ENCODE measurements around the gene ZMIZ1. TPM values are rescaled to one million over a fixed set of nuclear protein-coding genes. Genes with fewer than 3 reads are reported as not detected.

The ZMIZ1 gene
- total RNA-seq, 1 donor from 2014 or later = 46.2 TPM

DNA sequence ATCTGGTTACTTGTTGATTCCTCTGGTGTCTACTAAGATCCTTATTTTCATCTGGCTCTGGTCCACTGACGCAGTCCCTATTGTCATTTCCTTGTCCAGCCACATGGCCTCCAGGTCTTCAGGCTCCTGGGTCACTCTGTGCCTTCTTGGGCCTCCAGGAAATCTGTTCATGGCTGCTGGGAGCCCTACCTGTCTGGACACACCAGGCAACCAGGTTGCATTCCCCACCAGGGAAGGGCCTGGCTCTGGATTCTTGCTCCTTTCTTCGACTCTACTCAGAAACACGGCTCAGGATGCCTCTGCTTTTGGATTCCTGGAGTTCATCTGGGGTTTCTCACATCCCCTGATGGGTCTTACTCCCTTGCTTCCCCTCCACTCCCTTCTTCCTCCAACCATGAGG lies 270.5 kb downstream of the ZMIZ1 start:
- Mint-ChIP-seq H3K9me3 (ENCODE audit: low read depth) (no peaks in the 10 kb centered on the region), H3K4me1 (ENCODE audit: low read depth) (peaks cover 30% of the 10 kb centered on the region), H3K36me3 (ENCODE audit: low read depth) (no peaks in the 10 kb centered on the region), H3K4me3 (ENCODE audit: unreplicated experiment) (no peak overlapping the region), H3K27ac (ENCODE audit: unreplicated experiment) (no peak overlapping the region), H3K27me3 (ENCODE audit: low read depth) (no peaks in the 10 kb centered on the region)
- no peak for TF ChIP-seq CTCF (IDR thresholded peaks at IDR 0.05)
- DNase-seq (ENCODE audit: low spot score) = no peak

DNA sequence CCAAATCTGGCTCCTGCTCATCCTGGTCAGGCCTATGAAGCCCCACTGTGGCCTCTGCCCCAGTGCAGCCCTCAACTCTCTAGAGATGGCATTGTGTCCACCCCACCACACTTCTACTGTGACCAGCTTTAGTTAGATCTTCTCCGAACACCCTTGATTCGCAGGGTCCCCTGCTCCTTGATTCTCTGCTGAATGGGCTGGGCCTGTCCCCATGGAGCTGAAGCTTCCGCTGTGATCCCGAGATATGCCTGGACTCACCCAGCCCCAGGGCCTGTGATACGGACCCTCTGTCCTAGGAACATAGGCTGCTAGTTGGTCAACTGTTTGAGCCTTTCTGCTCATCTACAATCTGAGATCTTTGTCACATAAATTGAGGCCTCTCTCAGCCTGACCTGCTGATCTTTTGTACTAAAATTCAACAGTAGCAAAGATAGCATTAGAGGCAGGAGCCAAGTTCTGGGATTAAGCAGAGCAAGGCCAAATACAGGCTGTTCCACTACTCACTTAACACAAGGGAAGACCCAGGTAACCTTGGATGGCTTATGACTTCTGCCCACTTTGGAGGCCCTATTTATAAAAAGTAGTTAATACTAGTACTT lies 272.0 kb downstream of the ZMIZ1 start:
- H3K4me3 Mint-ChIP-seq (ENCODE audit: unreplicated experiment) = no peak overlapping the region
- no peak for TF ChIP-seq CTCF (IDR thresholded peaks at IDR 0.05)
- no peaks in the 10 kb centered on the region for H3K9me3 Mint-ChIP-seq (ENCODE audit: low read depth)
- DNase-seq (ENCODE audit: low spot score) = no peak
- H3K4me1 Mint-ChIP-seq (ENCODE audit: low read depth) = peaks cover 17% of the 10 kb centered on the region
- H3K27me3 Mint-ChIP-seq (ENCODE audit: low read depth) = no peaks in the 10 kb centered on the region
- no peak overlapping the region for H3K27ac Mint-ChIP-seq (ENCODE audit: unreplicated experiment)
- H3K36me3 Mint-ChIP-seq (ENCODE audit: low read depth) = no peaks in the 10 kb centered on the region

DNA sequence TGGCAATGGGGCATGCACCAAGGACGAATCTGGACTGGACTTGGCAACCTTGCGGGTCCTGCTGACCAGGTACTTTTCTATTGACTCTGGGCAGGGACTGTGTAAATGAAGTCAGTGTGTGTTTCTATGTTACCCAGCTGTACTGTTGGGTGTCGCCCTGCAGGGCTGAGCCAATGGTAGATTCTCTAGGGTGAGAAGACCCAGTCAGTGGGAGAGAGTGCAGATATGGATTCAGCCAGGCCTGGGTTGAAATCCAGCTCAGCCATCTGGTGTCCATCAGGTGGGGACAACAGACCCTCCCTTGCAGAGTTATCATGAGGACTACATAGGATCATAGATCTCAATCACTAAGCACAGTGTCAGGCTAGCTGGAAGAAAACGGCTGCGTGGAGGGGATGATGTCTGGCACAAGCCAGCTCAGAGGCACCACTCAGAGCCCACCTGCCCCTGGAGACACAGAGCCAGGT lies 273.6 kb downstream of the ZMIZ1 start:
- no peak for TF ChIP-seq CTCF (IDR thresholded peaks at IDR 0.05)
- H3K27me3 Mint-ChIP-seq (ENCODE audit: low read depth) = no peaks in the 10 kb centered on the region
- peaks cover 6% of the 10 kb centered on the region for H3K4me1 Mint-ChIP-seq (ENCODE audit: low read depth)
- no peak for DNase-seq (ENCODE audit: low spot score)
- H3K27ac Mint-ChIP-seq (ENCODE audit: unreplicated experiment) = no peak overlapping the region
- no peak overlapping the region for H3K4me3 Mint-ChIP-seq (ENCODE audit: unreplicated experiment)
- no peaks in the 10 kb centered on the region for H3K9me3 Mint-ChIP-seq (ENCODE audit: low read depth)
- H3K36me3 Mint-ChIP-seq (ENCODE audit: low read depth) = no peaks in the 10 kb centered on the region

GRCh38 chr10:79342811-79343561 lies 274.2 kb downstream of the ZMIZ1 start:
- Mint-ChIP-seq H3K4me1 (ENCODE audit: low read depth) (peaks cover 6% of the 10 kb centered on the region), H3K9me3 (ENCODE audit: low read depth) (no peaks in the 10 kb centered on the region), H3K4me3 (ENCODE audit: unreplicated experiment) (no peak overlapping the region), H3K27me3 (ENCODE audit: low read depth) (no peaks in the 10 kb centered on the region), H3K27ac (ENCODE audit: unreplicated experiment) (no peak overlapping the region), H3K36me3 (ENCODE audit: low read depth) (no peaks in the 10 kb centered on the region)
- DNase-seq (ENCODE audit: low spot score) = no peak
- TF ChIP-seq CTCF (IDR thresholded peaks at IDR 0.05) = no peak

DNA sequence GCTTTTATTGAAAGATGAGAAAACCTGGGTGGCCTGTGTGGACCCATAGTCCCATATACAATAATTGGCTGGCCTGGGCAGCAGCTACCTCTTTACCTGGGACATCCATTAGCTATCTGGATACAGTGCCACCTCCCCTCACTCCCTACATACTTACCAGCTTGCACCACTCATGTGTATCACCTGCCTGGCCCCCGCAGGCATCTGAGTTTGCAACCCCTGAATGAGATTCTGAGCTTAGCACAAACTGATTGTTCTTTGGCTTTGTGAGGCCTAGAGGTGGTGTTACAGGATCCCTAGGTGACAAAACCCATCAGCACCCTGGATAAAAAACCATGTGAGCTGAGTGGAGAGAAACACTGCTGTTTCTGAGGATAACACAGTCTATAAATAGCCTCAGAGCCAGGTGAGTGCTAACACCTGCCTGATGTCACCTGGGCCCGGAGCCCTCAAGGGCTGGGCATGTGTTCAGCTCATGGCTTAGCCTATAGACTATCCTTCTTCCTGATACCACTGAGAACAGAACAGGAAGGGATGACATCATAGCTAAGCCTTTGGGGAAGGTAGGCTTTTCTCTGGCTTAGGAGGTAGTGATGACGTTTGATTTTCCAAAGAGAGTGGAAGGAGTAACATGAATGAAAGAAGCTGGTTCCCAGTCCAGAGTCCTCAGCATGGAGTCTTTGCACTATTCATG lies 275.9 kb downstream of the ZMIZ1 start:
- Mint-ChIP-seq H3K36me3 (ENCODE audit: low read depth) (peaks cover 2% of the 10 kb centered on the region), H3K27me3 (ENCODE audit: low read depth) (no peaks in the 10 kb centered on the region), H3K4me1 (ENCODE audit: low read depth) (peaks cover 18% of the 10 kb centered on the region), H3K4me3 (ENCODE audit: unreplicated experiment) (no peak overlapping the region), H3K27ac (ENCODE audit: unreplicated experiment) (no peak overlapping the region), H3K9me3 (ENCODE audit: low read depth) (no peaks in the 10 kb centered on the region)
- no peak for TF ChIP-seq CTCF (IDR thresholded peaks at IDR 0.05)
- no peak for DNase-seq (ENCODE audit: low spot score)
